HFFc6 (cell line): ENCODE data around the gene PCDHB9. TPM values are rescaled to one million over a fixed set of nuclear protein-coding genes. Genes with fewer than 3 reads are reported as not detected.
"Not testable (repeated sequence)": the region's sequence is repeated elsewhere in the genome, so short reads cannot be mapped to it uniquely, and the experiment has no call there.

ENCODE experiments used
- DNase-seq: peaks from one replicate; pipeline ENCODE4 v3.0.0-alpha.2; 2018
- H3K27ac Mint-ChIP-seq: 2 replicates; pipeline ENCODE4 v1.8.0; 2020; ENCODE audit warnings: mild to moderate bottlenecking, mixed read lengths
- H3K27me3 Mint-ChIP-seq: 2 replicates; pipeline ENCODE4 v1.8.0; 2021; ENCODE audit warnings: mild to moderate bottlenecking, moderate library complexity, mixed read lengths; ENCODE audit not compliant: insufficient read depth
- H3K36me3 Mint-ChIP-seq: 2 replicates; pipeline ENCODE4 v1.8.0; 2021; ENCODE audit warnings: low read depth, mixed read lengths
- H3K4me1 Mint-ChIP-seq: 2 replicates; pipeline ENCODE4 v1.8.0; 2020; ENCODE audit warnings: low read depth, mixed read lengths
- H3K4me3 Mint-ChIP-seq: 2 replicates; pipeline ENCODE4 v1.8.0; 2020; ENCODE audit warnings: mild to moderate bottlenecking, moderate library complexity, mixed read lengths
- H3K9me3 Mint-ChIP-seq: 2 replicates; pipeline ENCODE4 v1.8.0; 2020; ENCODE audit warnings: mild to moderate bottlenecking, mixed read lengths
- CTCF ChIP-seq: fragments of 200-600 bp; sonication (generic); IDR thresholded peaks from 2 replicates; pipeline ENCODE4 v1.5.0; 2021; ENCODE audit warnings: antibody characterized with exemption, mild to moderate bottlenecking
- total RNA-seq, 6 experiments: library from RNA; stranded (reverse); fragmentation: NEBNext Ultra II Directional; extraction: Animal tissue kit (Norgen Biotek cat#: 25700); gene quantifications; 2 replicates in 1 of 6; 3 replicates in 5 of 6; pipeline ENCODE4 v1.2.3, GENCODE V29; 2021

Gene PCDHB9
- total RNA-seq, 6 experiments from 2014 or later, result 1.0 to 2.5 (median 1.6) TPM

- not testable (repeated sequence) for H3K36me3 Mint-ChIP-seq, H3K9me3 Mint-ChIP-seq, H3K27ac Mint-ChIP-seq, H3K4me3 Mint-ChIP-seq, H3K27me3 Mint-ChIP-seq
- H3K4me1 Mint-ChIP-seq, result peaks cover 11% of the 10 kb centered on the region
- TF ChIP-seq CTCF, result peak; percentile 46
- peak; percentile 8 for DNase-seq
Observed at GRCh38 chr5:141177577-141178191, 9.3 kb upstream of the PCDHB9 start, which contains the start of gene PCDHB8. Gene PCDHB8 (plus strand): TSS chr5:141177790. CDS start chr5:141178035, 245 bp downstream.

- peaks cover 15% of the 10 kb centered on the region for H3K4me1 Mint-ChIP-seq
- not testable (repeated sequence) for H3K27me3 Mint-ChIP-seq, DNase-seq, H3K36me3 Mint-ChIP-seq, H3K27ac Mint-ChIP-seq, H3K9me3 Mint-ChIP-seq, H3K4me3 Mint-ChIP-seq
Observed at GRCh38 chr5:141179371-141179770, 7.6 kb upstream of the PCDHB9 start.

- Mint-ChIP-seq H3K36me3 (peaks cover 10% of the 10 kb centered on the region), H3K9me3 (peaks cover 12% of the 10 kb centered on the region), H3K4me1 (peaks cover 15% of the 10 kb centered on the region)
- H3K4me3 Mint-ChIP-seq, H3K27me3 Mint-ChIP-seq, DNase-seq, H3K27ac Mint-ChIP-seq: not testable (repeated sequence)
Observed at GRCh38 chr5:141179876-141180275, 7.1 kb upstream of the PCDHB9 start.

GRCh38 chr5:141180313-141180712 lies 6.6 kb upstream of the PCDHB9 start:
- H3K9me3 Mint-ChIP-seq, result peaks cover 16% of the 10 kb centered on the region

GRCh38 chr5:141182248-141182647 lies 4.7 kb upstream of the PCDHB9 start, which contains the start of gene PCDHB16:
Gene PCDHB16 (plus strand): TSS chr5:141182387. CDS start chr5:141182560, 173 bp downstream.
- H3K27me3 Mint-ChIP-seq, result peaks cover 8% of the 10 kb centered on the region
- DNase-seq, result peak; percentile 62
- H3K27ac Mint-ChIP-seq, result no peak within 1 kb of the TSS; the same call in 1 of the 2 replicates
- H3K9me3 Mint-ChIP-seq, result peaks cover 16% of the 10 kb centered on the region
- H3K4me3 Mint-ChIP-seq, result peak within 1 kb of the TSS; percentile 82
- TF ChIP-seq CTCF, result peak; percentile 78
- H3K4me1 Mint-ChIP-seq, result peaks cover 20% of the 10 kb centered on the region
- peaks cover 12% of the 10 kb centered on the region for H3K36me3 Mint-ChIP-seq

More at GRCh38 chr5:141180313-141180712, 6.6 kb upstream of the PCDHB9 start:
- no peak for DNase-seq
- Mint-ChIP-seq H3K4me3 (no peak overlapping the region), H3K4me1 (peaks cover 15% of the 10 kb centered on the region), H3K36me3 (peaks cover 12% of the 10 kb centered on the region), H3K27ac (no peak overlapping the region), H3K27me3 (peaks cover 8% of the 10 kb centered on the region; the same call in 1 of the 2 replicates)
- no peak for TF ChIP-seq CTCF

GRCh38 chr5:141184117-141184855 lies 2.7 kb upstream of the PCDHB9 start:
- H3K27ac Mint-ChIP-seq, DNase-seq, H3K4me3 Mint-ChIP-seq: not testable (repeated sequence)
- peaks cover 21% of the 10 kb centered on the region for H3K9me3 Mint-ChIP-seq
- peaks cover 17% of the 10 kb centered on the region for H3K36me3 Mint-ChIP-seq
- peaks cover 12% of the 10 kb centered on the region for H3K27me3 Mint-ChIP-seq
- peaks cover 27% of the 10 kb centered on the region for H3K4me1 Mint-ChIP-seq

- not testable (repeated sequence) for H3K4me3 Mint-ChIP-seq, DNase-seq, H3K27ac Mint-ChIP-seq
- H3K9me3 Mint-ChIP-seq, result peaks cover 23% of the 10 kb centered on the region
- H3K4me1 Mint-ChIP-seq, result peaks cover 25% of the 10 kb centered on the region
- H3K27me3 Mint-ChIP-seq, result peaks cover 14% of the 10 kb centered on the region
- H3K36me3 Mint-ChIP-seq, result peaks cover 16% of the 10 kb centered on the region
Observed at GRCh38 chr5:141188682-141189081, 1.7 kb downstream of the PCDHB9 start.

GRCh38 chr5:141189131-141189530 lies 2.2 kb downstream of the PCDHB9 start:
- DNase-seq, H3K4me3 Mint-ChIP-seq, H3K27ac Mint-ChIP-seq: not testable (repeated sequence)
- Mint-ChIP-seq H3K36me3 (peaks cover 16% of the 10 kb centered on the region), H3K4me1 (peaks cover 25% of the 10 kb centered on the region), H3K9me3 (peaks cover 25% of the 10 kb centered on the region), H3K27me3 (peaks cover 14% of the 10 kb centered on the region)
